Measurements from ENCODE around the gene ZNF84. TPM values are rescaled to one million over a fixed set of nuclear protein-coding genes. Genes with fewer than 3 reads are reported as not detected.

ZNF84 gene
- total and polyA plus RNA-seq, 2 experiments from 2014 or later = 21.1 to 46.6 TPM

- no peak for TF ChIP-seq ZNF114 (CRISPR knock-in tag; IDR thresholded peaks at IDR 0.05)
These were observed 13.7 kb upstream of the ZNF84 start (continued) for GRCh38 chr12:133023566-133023965.

GRCh38 chr12:133026996-133027395 lies 10.3 kb upstream of the ZNF84 start:
- Histone ChIP-seq H3K4me1 (ENCODE audit: insufficient read depth) (no peaks in the 10 kb centered on the region), H3K36me3 (ENCODE audit: insufficient read depth) (no peaks in the 10 kb centered on the region), H3K79me2 (replicated peaks; ENCODE audit: insufficient read depth) (no peaks in the 10 kb centered on the region), H3K9me2 (ENCODE audit: insufficient read depth) (no peaks in the 10 kb centered on the region), H3K4me3 (no peak overlapping the region), H3K27ac (ENCODE audit: low read depth) (no peak overlapping the region), H3K27me3 (ENCODE audit: insufficient read depth) (no peaks in the 10 kb centered on the region), H3F3A (replicated peaks; ENCODE audit: low read depth) (no peaks in the 10 kb centered on the region), H3K4me2 (no peak overlapping the region), H2AFZ (no peak overlapping the region), H4K20me1 (replicated peaks; ENCODE audit: insufficient read depth) (no peaks in the 10 kb centered on the region)
- no peak overlapping the region for H3K4me3 Mint-ChIP-seq
- no peak for ATAC-seq
- no peak overlapping the region for H3K27ac Mint-ChIP-seq
- H3K4me1 Mint-ChIP-seq = no peaks in the 10 kb centered on the region
- peaks cover 85% of the 10 kb centered on the region for H3K9me3 Mint-ChIP-seq
- H3K36me3 Mint-ChIP-seq (ENCODE audit: low read depth) = peaks cover 6% of the 10 kb centered on the region
- H3K27me3 Mint-ChIP-seq (ENCODE audit: insufficient read depth, low read depth, poor library complexity) = no peaks in the 10 kb centered on the region
- TF ChIP-seq JUNB (IDR thresholded peaks at IDR 0.05; ENCODE audit: unreplicated experiment) (no peak), POLR2AphosphoS5 (IDR thresholded peaks at IDR 0.05; ENCODE audit: low read depth) (no peak), NANOG (IDR thresholded peaks at IDR 0.05; ENCODE audit: borderline replicate concordance) (no peak), ZNF114 (CRISPR knock-in tag; IDR thresholded peaks at IDR 0.05) (no peak), ZNF462 (CRISPR knock-in tag; IDR thresholded peaks at IDR 0.05) (no peak), STAT1 (IDR thresholded peaks at IDR 0.05; ENCODE audit: unreplicated experiment) (no peak), ZNF331 (CRISPR knock-in tag; IDR thresholded peaks at IDR 0.05; ENCODE audit: low read depth) (no peak), EZH2 (IDR thresholded peaks at IDR 0.05; ENCODE audit: low read depth, unreplicated experiment) (no peak), CREB1 (CRISPR knock-in tag; IDR thresholded peaks at IDR 0.05; ENCODE audit: low read depth) (no peak), CTCF (conservative IDR thresholded peaks at IDR 0.05; ENCODE audit: low read depth in 2 of 2) (no peak), EZH2phosphoT487 (IDR thresholded peaks at IDR 0.05; ENCODE audit: unreplicated experiment) (no peak), REST (IDR thresholded peaks at IDR 0.05; ENCODE audit: unreplicated experiment) (no peak), ETS1 (IDR thresholded peaks at IDR 0.05) (no peak)
- DNase-seq (ENCODE audit: low spot score) = no peak

Measured in GM23338 (cell line).